CD4-positive, alpha-beta T cell treated with Interleukin-1 beta for 1 hour (primary cell): Measurements from ENCODE around the gene PDZD2.
"Not testable (repeated sequence)": the region's sequence is repeated elsewhere in the genome, so short reads cannot be mapped to it uniquely, and the experiment has no call there.

Experiments used
- DNase-seq, 2 donors: peaks; one replicate each; pipeline ENCODE4 v3.0.0-alpha.2; 2020 to 2022

PDZD2 gene

GRCh38 chr5:31987985-31988710 is 349.2 kb downstream of the PDZD2 start:
- no peak for DNase-seq

GRCh38 chr5:31990081-31990650 is 351.2 kb downstream of the PDZD2 start:
- no peak for DNase-seq

- DNase-seq = no peak
Observed at GRCh38 chr5:31990701-31991110, 351.8 kb downstream of the PDZD2 start.

- DNase-seq = no peak
Observed at GRCh38 chr5:31992377-31992776, 353.4 kb downstream of the PDZD2 start.

GRCh38 chr5:31993165-31993961 is 354.4 kb downstream of the PDZD2 start:
- DNase-seq = no peak

- DNase-seq = no peak
Observed at GRCh38 chr5:31995006-31995405, 356.1 kb downstream of the PDZD2 start.

GRCh38 chr5:31995714-31996113 is 356.8 kb downstream of the PDZD2 start:
- no peak for DNase-seq

- DNase-seq = no peak
Observed at GRCh38 chr5:31996909-31997308, 358.0 kb downstream of the PDZD2 start.

- no peak for DNase-seq
Observed at GRCh38 chr5:31999470-31999869, 360.5 kb downstream of the PDZD2 start.

GRCh38 chr5:32000731-32001130 is 361.8 kb downstream of the PDZD2 start:
- DNase-seq = no peak

- DNase-seq = no peak
Observed at GRCh38 chr5:32001284-32001683, 362.4 kb downstream of the PDZD2 start.

GRCh38 chr5:32001707-32002106 is 362.8 kb downstream of the PDZD2 start:
- no peak for DNase-seq

- no peak for DNase-seq
Observed at GRCh38 chr5:32002755-32003154, 363.8 kb downstream of the PDZD2 start.

- no peak for DNase-seq
Observed at GRCh38 chr5:32003981-32004380, 365.1 kb downstream of the PDZD2 start.

GRCh38 chr5:32004404-32004803 is 365.5 kb downstream of the PDZD2 start:
- no peak for DNase-seq

- DNase-seq = no peak
Observed at GRCh38 chr5:32008746-32009145, 369.8 kb downstream of the PDZD2 start.

- DNase-seq = no peak
Observed at GRCh38 chr5:32013658-32014057, 374.7 kb downstream of the PDZD2 start.

GRCh38 chr5:32014096-32014745 is 375.3 kb downstream of the PDZD2 start:
- DNase-seq = no peak

- not testable (repeated sequence) for DNase-seq
Observed at GRCh38 chr5:32015262-32015661, 376.3 kb downstream of the PDZD2 start.

- no peak for DNase-seq
Observed at GRCh38 chr5:32017692-32018367, 378.9 kb downstream of the PDZD2 start.

- DNase-seq = no peak
Observed at GRCh38 chr5:32018476-32019436, 379.8 kb downstream of the PDZD2 start.

- no peak for DNase-seq
Observed at GRCh38 chr5:32020271-32020670, 381.3 kb downstream of the PDZD2 start.
